H1 (cell line): ENCODE measurements around the gene MLPH. TPM values are rescaled to one million over a fixed set of nuclear protein-coding genes. Genes with fewer than 3 reads are reported as not detected.

Experiments used
- CTCF ChIA-PET: fragments of 300-600 bp; sonication (Branson Sonifier 250); formaldehyde crosslinking; loops from one replicate; lab custom pipeline; 2021; ENCODE audit not compliant: partially characterized antibody; lab: Charles Lee
- POLR2A ChIA-PET: fragments of 300-600 bp; sonication (Branson Sonifier 250); formaldehyde crosslinking; loops from one replicate; lab custom pipeline; 2021; ENCODE audit warnings: inconsistent platforms; ENCODE audit not compliant: partially characterized antibody; lab: Charles Lee
- DNase-seq, 2 experiments: peaks; one replicate each; pipeline versions ENCODE4 v3.0.0 to v3.0.0-alpha.2; 2010 to 2022; ENCODE audit warnings: low spot score in 2 of 2, low read depth in 1 of 2, mixed read lengths in 1 of 2
- FAIRE-seq: peaks from 2 replicates; lab custom pipeline; 2011; peaks lifted over from hg19 to GRCh38; lab: Jason Lieb, UNC
- H2AFZ ChIP-seq: 2 replicates; pipeline ENCODE4 v1.8.1; 2012; ENCODE audit warnings: low read length, inconsistent platforms
- H2AK5ac ChIP-seq: 2 replicates; pipeline ENCODE4 v1.6.1; 2013; ENCODE audit warnings: low read depth, low read length
- H2BK120ac ChIP-seq: replicated peaks from 2 replicates; pipeline ENCODE3; 2013; ENCODE audit warnings: low read depth, low read length, inconsistent platforms
- H2BK12ac ChIP-seq: 2 replicates; pipeline ENCODE4 v1.6.1; 2013; ENCODE audit warnings: low read depth, low read length
- H2BK15ac ChIP-seq: 2 replicates; pipeline ENCODE4 v1.6.1; 2013; ENCODE audit warnings: low read length
- H2BK20ac ChIP-seq: 2 replicates; pipeline ENCODE4 v1.6.1; 2013; ENCODE audit warnings: low read length
- H2BK5ac ChIP-seq: 2 replicates; pipeline ENCODE4 v1.6.1; 2013; ENCODE audit warnings: low read depth, low read length
- H3K14ac ChIP-seq: 2 replicates; pipeline ENCODE4 v1.6.1; 2013; ENCODE audit warnings: inconsistent platforms; ENCODE audit not compliant: insufficient read length
- H3K18ac ChIP-seq: 2 replicates; pipeline ENCODE4 v1.6.1; 2013; ENCODE audit warnings: low read length; ENCODE audit errors: extremely low read depth
- H3K23ac ChIP-seq: 2 replicates; pipeline ENCODE4 v1.6.1; 2013; ENCODE audit warnings: inconsistent platforms; ENCODE audit not compliant: insufficient read length
- H3K23me2 ChIP-seq: 2 replicates; pipeline ENCODE4 v1.6.1; 2013; ENCODE audit warnings: low read depth, low read length
- H3K27ac ChIP-seq: 2 replicates; pipeline ENCODE4 v1.6.1; 2011; ENCODE audit warnings: low read depth, low read length, inconsistent platforms
- H3K27me3 ChIP-seq, 4 experiments: replicated peaks in 1 of 4; 1 replicate in 1 of 4; 2 replicates in 3 of 4; pipeline versions ENCODE4 v1.6.1 to v1.8.1; 2011 to 2013; ENCODE audit warnings: low read length in 3 of 4, mild to moderate bottlenecking in 3 of 4, inconsistent platforms in 2 of 4, mixed read lengths in 2 of 4, moderate library complexity in 1 of 4; ENCODE audit not compliant: control insufficient read depth in 3 of 4, insufficient read depth in 3 of 4; ENCODE audit errors: extremely low read depth in 1 of 4
- H3K36me3 ChIP-seq, 4 experiments: 2 replicates each; pipeline versions ENCODE4 v1.6.1 to v1.8.1; 2011 to 2013; ENCODE audit warnings: mild to moderate bottlenecking in 4 of 4, low read length in 3 of 4, moderate library complexity in 2 of 4, control low read depth in 1 of 4, inconsistent platforms in 1 of 4; ENCODE audit not compliant: insufficient read depth in 4 of 4, control insufficient read depth in 2 of 4
- H3K4ac ChIP-seq: replicated peaks from 2 replicates; pipeline ENCODE3; 2013; ENCODE audit warnings: low read length, low read depth, mixed read lengths, inconsistent platforms; ENCODE audit not compliant: insufficient read length
- H3K4me1 ChIP-seq, 4 experiments: replicated peaks in 1 of 4; 1 replicate in 1 of 4; 2 replicates in 3 of 4; pipeline versions ENCODE4 v1.6.1 to v1.8.1; 2011 to 2013; ENCODE audit warnings: low read length in 3 of 4, inconsistent platforms in 2 of 4, mixed read lengths in 1 of 4; ENCODE audit not compliant: insufficient read depth in 4 of 4, control insufficient read depth in 3 of 4
- H3K4me2 ChIP-seq, 2 experiments: 2 replicates each; pipeline versions ENCODE4 v1.6.1 to v1.8.1; 2011 to 2013; ENCODE audit warnings: low read depth in 2 of 2, low read length in 2 of 2, control low read depth in 1 of 2, inconsistent platforms in 1 of 2, mild to moderate bottlenecking in 1 of 2; ENCODE audit not compliant: insufficient read depth in 1 of 2
- H3K4me3 ChIP-seq, 4 experiments: fragments of 200-600, 300-600 bp in 1 of 4; sonication (generic), shearing (Covaris generic), sonication (Bioruptor Twin) in 1 of 4; 2 replicates each; pipeline versions ENCODE4 v1.5.1 to v1.8.1; 2011 to 2016; ENCODE audit warnings: low read length in 4 of 4, low read depth in 3 of 4, control low read depth in 2 of 4, inconsistent platforms in 2 of 4, mild to moderate bottlenecking in 2 of 4, mixed read lengths in 1 of 4, moderate library complexity in 1 of 4; ENCODE audit not compliant: insufficient read depth in 2 of 4; ENCODE audit errors: extremely low read depth in 1 of 4
- H3K56ac ChIP-seq: replicated peaks from 2 replicates; pipeline ENCODE3; 2013; ENCODE audit warnings: low read depth, mild to moderate bottlenecking, mixed read lengths, low read length, inconsistent platforms; ENCODE audit not compliant: insufficient read length
- H3K79me1 ChIP-seq: 2 replicates; pipeline ENCODE4 v1.6.1; 2013; ENCODE audit warnings: low read depth, low read length, control low read depth
- H3K79me2 ChIP-seq, 2 experiments: 2 replicates each; pipeline versions ENCODE4 v1.6.1 to v1.8.1; 2012 to 2013; ENCODE audit warnings: low read length in 2 of 2, mild to moderate bottlenecking in 2 of 2, inconsistent platforms in 1 of 2; ENCODE audit not compliant: insufficient read depth in 2 of 2, control insufficient read depth in 1 of 2
- H3K9ac ChIP-seq, 4 experiments: replicated peaks in 1 of 4; 1 replicate in 1 of 4; 2 replicates in 3 of 4; pipeline versions ENCODE4 v1.6.1 to v1.8.1; 2011 to 2013; ENCODE audit warnings: low read depth in 3 of 4, low read length in 3 of 4, control low read depth in 2 of 4, mild to moderate bottlenecking in 2 of 4, moderate library complexity in 2 of 4, inconsistent platforms in 1 of 4; ENCODE audit errors: extremely low read depth in 1 of 4
- H3K9me3 ChIP-seq, 2 experiments: 2 replicates each; pipeline versions ENCODE4 v1.6.1 to v1.8.1; 2012 to 2013; ENCODE audit warnings: mild to moderate bottlenecking in 2 of 2, moderate library complexity in 2 of 2, control low read depth in 1 of 2, inconsistent platforms in 1 of 2, low read depth in 1 of 2, low read length in 1 of 2, mixed read lengths in 1 of 2; ENCODE audit not compliant: insufficient read depth in 2 of 2
- H4K20me1 ChIP-seq, 2 experiments: replicated peaks in 1 of 2; 2 replicates each; pipeline versions ENCODE3 to v1.8.1; 2011 to 2013; ENCODE audit warnings: inconsistent platforms in 2 of 2, low read length in 2 of 2, mild to moderate bottlenecking in 1 of 2; ENCODE audit not compliant: insufficient read depth in 2 of 2, control insufficient read depth in 1 of 2
- H4K5ac ChIP-seq: 2 replicates; pipeline ENCODE4 v1.6.1; 2013; ENCODE audit warnings: low read length, low read depth, mixed read lengths, inconsistent platforms; ENCODE audit not compliant: insufficient read length
- H4K8ac ChIP-seq: 2 replicates; pipeline ENCODE4 v1.8.0; 2013; ENCODE audit warnings: mild to moderate bottlenecking, moderate library complexity, low read length, inconsistent platforms; ENCODE audit not compliant: insufficient read depth; ENCODE audit errors: extremely low read depth
- H4K91ac ChIP-seq: replicated peaks from 2 replicates; pipeline ENCODE3; 2013; ENCODE audit warnings: low read length, mixed read lengths, inconsistent platforms; ENCODE audit not compliant: insufficient read length
- CREB1 ChIP-seq: IDR thresholded peaks from 2 replicates; pipeline ENCODE4 v1.6.1; 2012; ENCODE audit warnings: inconsistent platforms
- GTF2F1 ChIP-seq: IDR thresholded peaks from 2 replicates; pipeline ENCODE4 v1.6.1; 2012; ENCODE audit warnings: low read depth, low read length, improper control_type of control experiment, borderline replicate concordance
- KDM5A ChIP-seq: fragments of 200-600 bp; IDR thresholded peaks from 2 replicates; pipeline ENCODE4 v1.7.1; 2012; ENCODE audit warnings: mild to moderate bottlenecking, low read length, inconsistent platforms, mixed read lengths
- SP4 ChIP-seq: IDR thresholded peaks from 2 replicates; pipeline ENCODE4 v1.6.1; 2012; ENCODE audit warnings: low read length, inconsistent platforms
- TBP ChIP-seq: IDR thresholded peaks from 2 replicates; pipeline ENCODE4 v1.6.1; 2011; ENCODE audit warnings: low read depth, low read length, improper control_type of control experiment
- WGBS, 2 experiments: shearing (Covaris generic) in 1 of 2; methylation state at CpG; one replicate each; pipeline versions ENCODE4 v1.1.6 to v1.1.7; 2013 to 2015; ENCODE audit warnings: low lambda C conversion rate in 2 of 2, mixed read lengths in 2 of 2, inconsistent platforms in 1 of 2, low coverage in 1 of 2, missing lambda C conversion rate in 1 of 2; ENCODE audit not compliant: insufficient replicate concordance in 2 of 2, insufficient coverage in 1 of 2, insufficient read length in 1 of 2; ENCODE audit errors: extremely low coverage in 1 of 2, missing lambda C conversion rate in 1 of 2; 5-methylcytosine and 5-hydroxymethylcytosine counted together
- long read RNA-seq, 2 experiments: library from RNA in 1 of 2; library from capped mRNA in 1 of 2; stranded (forward); transcript quantifications; one replicate each; pipeline ENCODE4 v2.0.0, GENCODE V29; 2021; ENCODE audit warnings: inconsistent platforms in 1 of 2
- polyA minus RNA-seq, 3 experiments: library from RNA; depleted of rRNA, polyadenylated mRNA; stranded (reverse); fragments of >200 nt; gene quantifications; 1 replicate in 2 of 3; 2 replicates in 1 of 3; pipeline ENCODE4 v1.2.3, GENCODE V29; 2011
- polyA plus RNA-seq, 7 experiments: library from polyadenylated mRNA; depleted of rRNA in 3 of 7; stranded (reverse) in 5 of 7; unstranded in 2 of 7; fragments of >200 nt in 5 of 7; fragments of 200-250 nt in 2 of 7; gene quantifications; 1 replicate in 5 of 7; 2 replicates in 1 of 7; 4 replicates in 1 of 7; pipeline versions ENCODE4 v1.2.1 to v1.2.3, GENCODE V29; 2011 to 2013; ENCODE audit warnings: missing spikeins in 2 of 7, mixed read lengths in 2 of 7
- total RNA-seq: library from RNA; stranded (reverse); fragmentation: NEBNext Ultra II Directional; extraction: Animal tissue kit (Norgen Biotek cat#: 25700); gene quantifications from 2 replicates; pipeline ENCODE4 v1.2.1, GENCODE V29; 2021
- TF ChIP-seq, protein P1 (sequence below): IDR thresholded peaks from 2 replicates; pipeline ENCODE4 v1.6.1; 2012; ENCODE audit warnings: inconsistent platforms

MLPH gene, protein sequence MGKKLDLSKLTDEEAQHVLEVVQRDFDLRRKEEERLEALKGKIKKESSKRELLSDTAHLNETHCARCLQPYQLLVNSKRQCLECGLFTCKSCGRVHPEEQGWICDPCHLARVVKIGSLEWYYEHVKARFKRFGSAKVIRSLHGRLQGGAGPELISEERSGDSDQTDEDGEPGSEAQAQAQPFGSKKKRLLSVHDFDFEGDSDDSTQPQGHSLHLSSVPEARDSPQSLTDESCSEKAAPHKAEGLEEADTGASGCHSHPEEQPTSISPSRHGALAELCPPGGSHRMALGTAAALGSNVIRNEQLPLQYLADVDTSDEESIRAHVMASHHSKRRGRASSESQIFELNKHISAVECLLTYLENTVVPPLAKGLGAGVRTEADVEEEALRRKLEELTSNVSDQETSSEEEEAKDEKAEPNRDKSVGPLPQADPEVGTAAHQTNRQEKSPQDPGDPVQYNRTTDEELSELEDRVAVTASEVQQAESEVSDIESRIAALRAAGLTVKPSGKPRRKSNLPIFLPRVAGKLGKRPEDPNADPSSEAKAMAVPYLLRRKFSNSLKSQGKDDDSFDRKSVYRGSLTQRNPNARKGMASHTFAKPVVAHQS
- total RNA-seq (17.0 TPM in 2 replicates), polyA plus RNA-seq (2011; rRNA removed) (12.7 and 16.9 TPM in 2 replicates), polyA minus RNA-seq (2011; rRNA and poly(A)+ RNA removed) (14.5 and 14.8 TPM in 2 replicates)
- polyA plus RNA-seq (2011; cell fraction: cytosol; rRNA removed), result 12.6 TPM
- 47.0 TPM for polyA plus RNA-seq (2011; cell fraction: nucleus; rRNA removed)
- 15.7 to 18.9 TPM (median 17.7 TPM) in 4 replicates for polyA plus RNA-seq (2012, experiment 1 of 2)
- polyA plus RNA-seq (2012, experiment 2 of 2), result 7.2 TPM
- 11.2 TPM for polyA plus RNA-seq (2013, experiment 1 of 2)
- 11.0 TPM for polyA plus RNA-seq (2013, experiment 2 of 2)
- 10.6 TPM for polyA minus RNA-seq (2011; cell fraction: cytosol; rRNA and poly(A)+ RNA removed)
- 14.1 TPM for polyA minus RNA-seq (2011; cell fraction: nucleus; rRNA and poly(A)+ RNA removed)
- long read RNA-seq, experiment 1, partial matches to known transcripts, result 7 of 11 reads
- long read RNA-seq, experiment 1, other reads (novel, unspliced or antisense), result 2 of 11 reads
- long read RNA-seq, experiment 2, partial matches to known transcripts, result 0 of 2 reads
- long read RNA-seq, experiment 2, other reads (novel, unspliced or antisense), result 1 of 2 reads

- Histone ChIP-seq H3K4me1 (peaks cover 9 to 28% (median 23%) of the 10 kb centered on the region in 4 experiments), H3K4me3 (peak within 1 kb of the TSS; percentile 53 to 78 (median 70)), H3K79me1 (no peaks in the 10 kb centered on the region; the same call in 1 of the 2 replicates), H3K4me2 (peak within 1 kb of the TSS; percentile 85 to 97), H3K27me3 (peaks cover 6 to 32% (median 22%) of the 10 kb centered on the region in 4 experiments; a peak in 6 of 7 replicates), H3K18ac (0 out of 2 replicates have a peak within 1 kb of the TSS, but pooled peaks have one; percentile 38), H2AK5ac (no peak within 1 kb of the TSS; the same call in 1 of the 2 replicates), H4K91ac (peak within 1 kb of the TSS; percentile 67), H3K36me3 (peaks cover 0 to 5% (median 2%) of the 10 kb centered on the region in 4 experiments; a peak in 3 of 8 replicates), H3K56ac (no peak within 1 kb of the TSS), H2BK20ac (peak within 1 kb of the TSS; percentile 37; the same call in 1 of the 2 replicates), H3K14ac (no peak within 1 kb of the TSS), H3K23me2 (peaks cover 12% of the 10 kb centered on the region; the same call in 1 of the 2 replicates), H3K79me2 (peaks cover 0 to 2% of the 10 kb centered on the region in 2 experiments; a peak in 1 of 4 replicates), H2BK12ac (peak within 1 kb of the TSS; percentile 77; the same call in 1 of the 2 replicates), H4K8ac (peak within 1 kb of the TSS; percentile 60), H2BK120ac (no peak within 1 kb of the TSS), H2BK15ac (peak within 1 kb of the TSS; percentile 68; the same call in 1 of the 2 replicates), H3K9ac (peak within 1 kb of the TSS in 1 of 4 experiments; percentile 44; a peak in 2 of 7 replicates), H4K20me1 (no peaks in the 10 kb centered on the region), H4K5ac (no peak within 1 kb of the TSS), H2BK5ac (no peak within 1 kb of the TSS; the same call in 1 of the 2 replicates), H3K9me3 (peaks cover 8 to 11% of the 10 kb centered on the region in 2 experiments), H2AFZ (peak within 1 kb of the TSS; percentile 72), H3K27ac (no peak within 1 kb of the TSS), H3K4ac (no peak within 1 kb of the TSS), H3K23ac (no peak within 1 kb of the TSS)
- 3% methylated on average over 42 of the region's 63 CpGs; no CpG with 5 or more reads in 1 of the 2 experiments for WGBS, 2 experiments
- CTCF ChIA-PET, result interaction anchor here (1.0 to 7.3 kb wide), 6 partner anchors 12 to 79 kb away, joined by 4 to 48 read pairs (median 12); partner anchors contain the start of gene PRLH
- FAIRE-seq (no peak), DNase-seq (peak in 1 of 2 experiments; percentile 79)
- POLR2A ChIA-PET, result interaction anchor here (0.9 to 2.8 kb wide), 5 partner anchors 11 to 25 kb away, joined by 3 to 16 read pairs (median 3); no protein-coding TSS in a partner anchor
- 0 out of 2 replicates have a peak, but pooled peaks have one; percentile 22 for TF ChIP-seq SP4
- TF ChIP-seq KDM5A, result no peak
- TF ChIP-seq GTF2F1, result no peak
- peak; percentile 61 for TF ChIP-seq CREB1
- TF ChIP-seq, protein P1, sequence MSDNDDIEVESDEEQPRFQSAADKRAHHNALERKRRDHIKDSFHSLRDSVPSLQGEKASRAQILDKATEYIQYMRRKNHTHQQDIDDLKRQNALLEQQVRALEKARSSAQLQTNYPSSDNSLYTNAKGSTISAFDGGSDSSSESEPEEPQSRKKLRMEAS, result peak; percentile 79
- no peak for TF ChIP-seq TBP
Measured at GRCh38 chr2:237486819-237487448, at the start of gene MLPH. Gene MLPH (plus strand): TSS chr2:237487251. CDS start chr2:237493427, 6,176 bp downstream.
